DOHH2 (cell line): ENCODE results near the gene MCCC2.

Experiments
- H3F3A ChIP-seq: fragments of 200-600 bp; sonication (generic), shearing (Covaris generic); 2 replicates; pipeline ENCODE4 v1.6.0; 2016; ENCODE audit warnings: antibody characterized with exemption, mild to moderate bottlenecking; ENCODE audit not compliant: control insufficient read depth, insufficient read depth
- H3K27ac ChIP-seq: fragments of 200-600 bp; sonication (generic); 2 replicates; pipeline ENCODE4 v1.5.1; 2014; ENCODE audit warnings: low read depth, mild to moderate bottlenecking, low read length, moderate library complexity
- H3K27me3 ChIP-seq: fragments of 200-600 bp; sonication (generic); 2 replicates; pipeline ENCODE4 v1.6.1; 2014; ENCODE audit warnings: mild to moderate bottlenecking, low read length, mixed read lengths; ENCODE audit not compliant: control insufficient read depth
- H3K36me3 ChIP-seq: fragments of 200-600 bp; sonication (generic); 2 replicates; pipeline ENCODE4 v1.6.1; 2014; ENCODE audit warnings: mild to moderate bottlenecking, low read length, moderate library complexity, mixed read lengths; ENCODE audit not compliant: control insufficient read depth
- H3K4me1 ChIP-seq: fragments of 200-600 bp; sonication (generic); 2 replicates; pipeline ENCODE4 v1.6.1; 2014; ENCODE audit warnings: mild to moderate bottlenecking, low read length, mixed read lengths; ENCODE audit not compliant: control insufficient read depth
- H3K4me2 ChIP-seq: fragments of 200-600 bp; sonication (generic); 2 replicates; pipeline ENCODE4 v1.6.0; 2014; ENCODE audit warnings: mild to moderate bottlenecking, low read length, moderate library complexity
- H3K4me3 ChIP-seq: fragments of 200-600 bp; sonication (generic); 2 replicates; pipeline ENCODE4 v1.5.1; 2014; ENCODE audit warnings: mild to moderate bottlenecking, low read length, mixed read lengths
- H3K79me2 ChIP-seq: fragments of 200-600 bp; sonication (generic); 2 replicates; pipeline ENCODE4 v1.6.1; 2014; ENCODE audit warnings: mild to moderate bottlenecking, low read length, mixed read lengths; ENCODE audit not compliant: control insufficient read depth
- H3K9me2 ChIP-seq: fragments of 200-600 bp; sonication (generic); replicated peaks from 2 replicates; pipeline ENCODE4 v1.6.1; 2014; ENCODE audit warnings: mild to moderate bottlenecking, low read length, mixed read lengths; ENCODE audit not compliant: control insufficient read depth
- H3K9me3 ChIP-seq: fragments of 200-600 bp; sonication (generic); 2 replicates; pipeline ENCODE4 v1.6.1; 2014; ENCODE audit warnings: antibody characterized with exemption, low read length, mixed read lengths; ENCODE audit not compliant: control insufficient read depth, insufficient read depth
- H4K20me1 ChIP-seq: fragments of 200-600 bp; sonication (generic); 2 replicates; pipeline ENCODE4 v1.6.0; 2014; ENCODE audit warnings: low read depth, mild to moderate bottlenecking, antibody characterized with exemption, low read length, moderate library complexity; ENCODE audit not compliant: control insufficient read depth, insufficient read depth
- CTCF ChIP-seq: fragments of 200-600 bp; sonication (generic); IDR thresholded peaks from one replicate; pipeline ENCODE4 v1.5.1; 2014; ENCODE audit warnings: antibody characterized with exemption, mild to moderate bottlenecking, low read depth, low read length; ENCODE audit not compliant: poor library complexity, severe bottlenecking
- EZH2phosphoT487 ChIP-seq: fragments of 200-600 bp; sonication (generic); IDR thresholded peaks from 2 replicates; pipeline ENCODE4 v1.6.1; 2017; ENCODE audit warnings: borderline replicate concordance, mild to moderate bottlenecking, antibody characterized with exemption, low read length, moderate library complexity, mixed read lengths

MCCC2 gene

GRCh38 chr5:71679714-71680113, 92.6 kb downstream of the MCCC2 start:
- Histone ChIP-seq H3K9me2 (no peaks in the 10 kb centered on the region), H3K27ac (no peak overlapping the region), H3K4me2 (no peak overlapping the region), H3K27me3 (peaks cover 14% of the 10 kb centered on the region; the same call in 1 of the 2 replicates), H3F3A (no peaks in the 10 kb centered on the region), H3K36me3 (no peaks in the 10 kb centered on the region), H3K79me2 (no peaks in the 10 kb centered on the region), H3K4me3 (no peak overlapping the region), H3K4me1 (no peaks in the 10 kb centered on the region), H3K9me3 (no peaks in the 10 kb centered on the region), H4K20me1 (no peaks in the 10 kb centered on the region)
- TF ChIP-seq EZH2phosphoT487: no peak
- no peak for TF ChIP-seq CTCF

GRCh38 chr5:71680510-71680909, 93.4 kb downstream of the MCCC2 start:
- H3K4me1 ChIP-seq: no peaks in the 10 kb centered on the region
- no peaks in the 10 kb centered on the region for H3K36me3 ChIP-seq
- no peak overlapping the region for H3K27ac ChIP-seq
- H3K79me2 ChIP-seq: no peaks in the 10 kb centered on the region
- H3K27me3 ChIP-seq: peaks cover 14% of the 10 kb centered on the region; the same call in 1 of the 2 replicates
- no peak overlapping the region for H3K4me3 ChIP-seq
- no peaks in the 10 kb centered on the region for H3K9me2 ChIP-seq
- no peak for TF ChIP-seq EZH2phosphoT487
- no peak for TF ChIP-seq CTCF
- H3F3A ChIP-seq: no peaks in the 10 kb centered on the region
- H3K9me3 ChIP-seq: no peaks in the 10 kb centered on the region
- H3K4me2 ChIP-seq: no peak overlapping the region
- no peaks in the 10 kb centered on the region for H4K20me1 ChIP-seq

- no peaks in the 10 kb centered on the region for H3K4me1 ChIP-seq
- no peaks in the 10 kb centered on the region for H3K36me3 ChIP-seq
- no peaks in the 10 kb centered on the region for H3K9me2 ChIP-seq
- no peaks in the 10 kb centered on the region for H3K9me3 ChIP-seq
- H3K4me3 ChIP-seq: no peak overlapping the region
- H4K20me1 ChIP-seq: no peaks in the 10 kb centered on the region
- peaks cover 14% of the 10 kb centered on the region; the same call in 1 of the 2 replicates for H3K27me3 ChIP-seq
- no peak overlapping the region for H3K27ac ChIP-seq
- no peak for TF ChIP-seq CTCF
- no peak for TF ChIP-seq EZH2phosphoT487
- H3K4me2 ChIP-seq: no peak overlapping the region
- H3K79me2 ChIP-seq: no peaks in the 10 kb centered on the region
- no peaks in the 10 kb centered on the region for H3F3A ChIP-seq
These were observed 94.2 kb downstream of the MCCC2 start for GRCh38 chr5:71681296-71681695.

- Histone ChIP-seq H3K9me2 (no peaks in the 10 kb centered on the region), H3K27ac (no peak overlapping the region), H3K79me2 (no peaks in the 10 kb centered on the region), H3K4me3 (no peak overlapping the region), H3K9me3 (no peaks in the 10 kb centered on the region), H3K4me2 (no peak overlapping the region), H3K36me3 (no peaks in the 10 kb centered on the region), H4K20me1 (no peaks in the 10 kb centered on the region), H3F3A (no peaks in the 10 kb centered on the region), H3K4me1 (no peaks in the 10 kb centered on the region), H3K27me3 (0 out of 2 replicates have a peak, but pooled peaks cover 6% of the 10 kb centered on the region)
- no peak for TF ChIP-seq CTCF
- no peak for TF ChIP-seq EZH2phosphoT487
These were observed 97.2 kb downstream of the MCCC2 start for GRCh38 chr5:71684309-71684708.
